ENCODE results near the gene ZNF609.

GRCh38 chr15:64521201-64521600 is 60.8 kb downstream of the ZNF609 start:
- no peak for TF ChIP-seq CTCF (IDR thresholded peaks at IDR 0.05)
- no peak for TF ChIP-seq POLR2A (IDR thresholded peaks at IDR 0.05)

All from lower leg skin (tissue), 3 donors.